ENCODE results near the gene MOV10L1.
"Not testable (repeated sequence)": the region's sequence is repeated elsewhere in the genome, so short reads cannot be mapped to it uniquely, and the experiment has no call there.

MOV10L1 gene

DNA sequence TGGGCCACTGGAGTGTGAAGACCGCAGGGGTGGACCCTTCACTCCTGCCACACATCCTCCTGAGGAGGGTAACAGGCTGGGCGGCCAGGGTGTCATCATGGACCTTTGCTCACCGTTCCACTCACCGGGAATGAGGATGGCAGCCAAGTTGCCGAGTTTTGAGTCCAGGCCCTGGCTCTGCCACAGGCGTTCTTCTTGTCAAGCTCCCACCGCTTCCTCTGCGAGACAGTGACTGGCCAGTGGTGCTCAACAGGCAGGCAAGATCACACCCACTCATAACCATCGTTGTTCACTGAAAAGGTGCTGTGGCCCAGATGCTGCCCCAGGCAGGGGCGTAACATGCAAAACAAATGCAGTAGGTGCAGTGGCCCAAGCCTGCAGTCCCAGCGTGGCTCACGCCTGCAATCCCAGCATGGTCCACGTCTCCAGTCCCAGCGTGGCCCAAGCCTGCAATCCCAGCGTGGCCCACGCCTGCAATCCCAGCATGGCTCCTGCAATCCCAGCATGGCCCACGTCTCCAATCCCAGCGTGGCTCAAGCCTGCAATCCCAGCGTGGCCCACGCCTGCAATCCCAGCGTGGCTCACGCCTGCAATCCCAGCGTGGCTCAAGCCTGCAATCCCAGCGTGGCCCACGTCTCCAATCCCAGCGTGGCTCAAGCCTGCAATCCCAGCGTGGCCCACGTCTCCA lies 75.8 kb downstream of the MOV10L1 start:
- DNase-seq, result no peak

DNA sequence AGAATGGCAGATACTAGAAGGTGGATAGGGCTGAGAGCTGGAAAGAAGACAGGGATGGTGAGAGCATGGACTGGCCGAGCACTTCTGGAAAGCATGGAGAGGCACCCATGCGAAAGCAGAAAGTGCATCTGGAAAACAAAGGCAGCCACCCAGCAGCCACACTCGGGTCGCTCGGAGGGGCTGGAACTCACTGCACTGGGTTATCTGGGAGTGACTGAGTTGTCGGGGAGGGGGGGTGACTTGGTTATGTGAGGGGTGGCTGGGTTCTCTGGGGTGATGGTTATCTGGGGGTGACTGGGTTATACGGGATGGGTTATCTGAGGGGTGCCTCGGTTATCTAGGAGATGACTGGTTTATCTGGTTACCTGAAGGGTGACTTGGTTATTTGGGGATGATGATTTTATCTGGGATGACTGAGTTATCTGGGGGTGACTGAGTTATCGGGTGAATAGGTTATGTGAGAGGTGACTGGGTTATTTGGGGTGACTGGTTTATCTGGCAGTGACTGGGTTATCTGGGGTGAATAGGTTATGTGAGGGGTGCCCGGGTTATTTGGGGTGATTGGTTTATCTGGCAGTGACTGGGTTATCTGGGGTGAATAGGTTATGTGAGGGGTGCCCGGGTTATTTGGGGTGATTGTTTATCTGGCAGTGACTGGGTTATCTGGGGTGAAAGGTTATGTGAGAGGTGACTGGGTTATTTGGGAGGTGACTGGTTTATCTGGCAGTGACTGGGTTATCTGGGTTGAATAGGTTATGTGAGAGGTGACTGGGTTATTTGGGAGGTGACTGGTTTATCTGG lies 78.1 kb downstream of the MOV10L1 start:
- no peak for DNase-seq

DNA sequence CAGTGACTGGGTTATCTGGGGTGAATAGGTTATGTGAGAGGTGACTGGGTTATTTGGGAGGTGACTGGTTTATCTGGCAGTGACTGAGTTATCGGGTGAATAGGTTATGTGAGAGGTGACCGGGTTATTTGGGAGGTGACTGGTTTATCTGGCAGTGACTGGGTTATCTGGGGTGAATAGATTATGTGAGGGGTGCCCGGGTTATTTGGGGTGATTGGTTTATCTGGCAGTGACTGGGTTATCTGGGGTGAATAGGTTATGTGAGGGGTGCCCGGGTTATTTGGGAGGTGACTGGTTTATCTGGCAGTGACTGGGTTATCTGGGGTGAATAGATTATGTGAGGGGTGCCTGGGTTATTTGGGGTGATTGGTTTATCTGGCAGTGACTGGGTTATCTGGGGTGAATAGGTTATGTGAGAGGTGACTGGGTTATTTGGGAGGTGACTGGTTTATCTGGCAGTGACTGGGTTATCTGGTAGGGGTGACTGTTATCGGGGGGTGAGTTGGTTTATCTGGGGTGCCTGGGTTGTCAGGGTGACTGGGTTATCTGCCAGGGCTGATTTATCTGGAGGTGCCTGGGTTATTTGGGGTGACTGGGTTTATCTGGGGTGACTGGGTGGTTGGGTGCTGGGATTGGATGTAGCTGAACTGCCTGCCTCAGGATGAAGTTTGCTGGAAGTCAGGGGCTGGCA lies 78.8 kb downstream of the MOV10L1 start:
- DNase-seq, result not testable (repeated sequence)

DNA sequence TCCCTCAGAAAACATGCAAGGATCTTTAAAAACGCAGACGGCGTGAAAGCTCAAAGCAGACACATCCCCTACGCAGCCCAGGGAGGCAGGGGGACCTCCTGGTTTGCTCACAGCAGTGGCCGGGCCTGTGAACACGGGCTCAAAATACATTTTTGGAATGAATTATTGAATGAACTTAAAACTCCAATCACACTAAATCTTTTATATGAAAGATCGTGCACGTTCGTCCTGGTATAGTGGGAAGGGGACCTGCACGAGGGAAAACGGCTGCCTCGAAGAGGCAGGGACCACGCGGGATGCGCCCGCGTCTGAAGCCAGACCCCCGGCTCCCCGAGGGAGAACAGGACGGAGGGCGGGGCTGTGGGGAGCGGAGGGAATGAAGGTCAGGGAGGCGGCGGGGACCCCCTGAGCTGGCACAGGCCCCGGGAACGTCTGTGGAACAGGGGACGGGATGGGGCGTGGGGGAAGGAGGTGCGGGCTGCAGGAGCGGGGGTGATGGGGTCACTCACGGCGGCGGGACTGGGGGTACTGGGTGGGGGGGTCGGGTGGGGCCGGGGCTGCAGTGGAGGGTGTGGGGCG lies 79.5 kb downstream of the MOV10L1 start:
- DNase-seq, result no peak

DNA sequence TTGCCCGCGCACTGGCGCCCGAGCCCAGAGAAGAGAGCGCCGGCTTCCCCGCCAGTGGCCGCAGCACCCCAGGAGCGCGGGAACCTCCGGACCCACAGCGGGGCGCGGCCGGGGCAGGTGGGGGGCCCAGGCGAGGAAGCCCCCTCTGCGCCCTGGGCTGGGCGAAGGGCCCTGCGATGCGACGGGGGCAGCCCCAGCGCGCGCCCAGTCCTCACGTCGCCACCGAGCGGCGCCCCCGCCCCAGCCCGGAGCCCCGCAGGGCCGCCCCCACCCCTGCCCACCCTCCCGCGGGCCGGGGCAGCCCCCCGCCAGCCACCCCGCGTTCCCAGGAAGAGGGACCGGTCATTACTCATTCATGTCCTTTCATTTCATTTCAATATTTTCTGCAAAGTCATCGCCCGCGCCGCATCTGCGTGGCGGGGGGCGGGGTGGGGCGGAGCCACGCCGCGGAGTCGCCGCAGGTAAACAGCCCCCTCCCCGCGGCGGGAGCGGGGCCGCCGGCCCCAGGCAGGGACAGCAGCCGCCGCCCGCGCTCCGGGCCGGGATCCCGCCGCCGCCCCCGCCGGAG lies 80.1 kb downstream of the MOV10L1 start:
- DNase-seq, result no peak

GRCh38 chr22:50170453-50171318 lies 80.9 kb downstream of the MOV10L1 start, which contains the start of gene PANX2:
TSS of gene PANX2 (plus strand) at chr22:50170731. CDS start at chr22:50170731, 0 bp downstream.
- DNase-seq, result peak; percentile 23

DNA sequence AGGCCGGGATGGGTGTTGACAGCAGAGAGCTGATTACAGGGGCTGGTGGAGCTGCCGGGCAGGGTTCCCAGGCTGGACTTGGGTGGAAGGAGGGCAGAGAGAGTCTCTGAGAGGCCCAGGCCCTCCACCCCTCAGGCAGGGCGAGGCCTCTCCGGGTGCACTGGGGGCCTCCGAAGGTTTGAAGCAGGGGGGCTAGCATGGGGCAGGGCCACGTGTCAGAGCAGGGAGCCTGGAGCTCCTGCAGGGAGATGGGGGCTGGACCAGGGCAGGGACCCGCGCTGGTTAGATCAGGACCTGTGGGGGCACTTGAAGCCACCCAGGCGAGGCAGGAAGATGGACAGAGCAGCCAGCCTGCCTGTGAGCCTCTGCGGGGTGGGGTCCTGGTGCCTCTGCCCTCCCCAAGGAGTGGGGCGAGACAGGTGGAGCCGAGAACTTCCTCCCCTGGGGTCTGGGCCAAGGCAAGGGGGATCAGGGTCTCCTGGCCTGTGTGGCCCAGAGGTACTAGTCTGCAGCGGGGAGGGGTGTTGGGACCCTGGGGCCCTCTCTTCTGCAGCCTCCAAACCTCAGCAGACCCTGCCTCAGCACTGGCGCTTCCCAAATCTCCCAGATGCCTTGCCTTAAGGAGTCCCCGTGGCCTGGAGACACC lies 81.6 kb downstream of the MOV10L1 start:
- DNase-seq, result no peak

GRCh38 chr22:50171965-50172421 lies 82.2 kb downstream of the MOV10L1 start:
- no peak for DNase-seq

- DNase-seq, result no peak
Observed at GRCh38 chr22:50173311-50173982, 83.6 kb downstream of the MOV10L1 start.

DNA sequence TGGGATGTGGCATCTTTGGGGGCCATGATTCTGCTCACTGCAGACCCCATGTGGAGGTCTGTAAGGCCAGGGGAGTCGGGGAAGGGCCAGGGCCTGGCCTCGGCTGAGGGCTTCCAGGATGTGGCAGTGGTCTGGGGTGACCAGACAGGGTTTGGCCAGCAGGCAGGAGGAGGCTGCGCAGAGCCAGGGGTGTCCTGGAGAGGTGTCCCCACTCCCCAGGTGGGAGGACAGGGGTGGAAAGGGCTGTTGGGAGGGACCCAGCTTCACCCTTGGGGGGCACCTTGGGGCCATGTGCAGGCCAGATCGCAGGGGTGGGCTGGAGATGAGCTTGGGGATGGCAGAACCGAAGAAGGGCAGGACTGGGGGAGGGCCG lies 84.2 kb downstream of the MOV10L1 start:
- DNase-seq, result no peak

- no peak for DNase-seq
Observed at GRCh38 chr22:50174382-50175190, 84.8 kb downstream of the MOV10L1 start.

DNA sequence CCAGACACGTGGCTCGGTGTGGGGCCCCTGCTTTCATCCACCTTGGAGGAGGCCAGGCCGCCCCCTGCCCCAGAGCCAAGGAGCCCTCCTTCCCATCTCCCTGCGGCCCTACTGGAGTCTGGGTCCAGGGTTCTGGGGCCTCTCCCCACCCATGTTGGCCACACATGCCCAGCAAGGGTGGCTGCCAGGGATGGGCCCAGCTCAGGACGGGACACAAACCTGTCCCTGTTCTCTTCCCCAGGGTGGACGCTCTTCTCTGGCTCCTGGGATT lies 85.3 kb downstream of the MOV10L1 start:
- no peak for DNase-seq

- DNase-seq, result no peak
Observed at GRCh38 chr22:50175921-50176849, 86.4 kb downstream of the MOV10L1 start.

DNA sequence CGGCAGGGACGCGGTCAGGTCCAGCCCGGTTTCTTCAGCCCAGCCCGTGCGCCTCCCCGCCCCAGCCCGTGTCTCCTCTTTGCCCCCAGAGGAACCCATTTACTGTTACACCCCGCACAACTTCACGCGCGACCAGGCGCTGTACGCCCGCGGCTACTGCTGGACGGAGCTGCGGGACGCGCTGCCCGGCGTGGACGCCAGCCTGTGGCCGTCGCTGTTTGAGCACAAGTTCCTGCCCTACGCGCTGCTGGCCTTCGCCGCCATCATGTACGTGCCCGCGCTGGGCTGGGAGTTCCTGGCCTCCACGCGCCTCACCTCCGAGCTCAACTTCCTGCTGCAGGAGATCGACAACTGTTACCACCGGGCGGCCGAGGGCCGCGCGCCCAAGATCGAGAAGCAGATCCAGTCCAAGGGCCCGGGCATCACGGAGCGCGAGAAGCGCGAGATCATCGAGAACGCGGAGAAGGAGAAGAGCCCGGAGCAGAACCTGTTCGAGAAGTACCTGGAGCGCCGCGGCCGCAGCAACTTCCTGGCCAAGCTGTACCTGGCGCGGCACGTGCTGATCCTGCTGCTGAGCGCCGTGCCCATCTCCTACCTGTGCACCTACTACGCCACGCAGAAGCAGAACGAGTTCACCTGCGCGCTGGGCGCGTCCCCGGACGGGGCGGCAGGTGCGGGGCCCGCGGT lies 87.2 kb downstream of the MOV10L1 start:
- DNase-seq, result no peak

DNA sequence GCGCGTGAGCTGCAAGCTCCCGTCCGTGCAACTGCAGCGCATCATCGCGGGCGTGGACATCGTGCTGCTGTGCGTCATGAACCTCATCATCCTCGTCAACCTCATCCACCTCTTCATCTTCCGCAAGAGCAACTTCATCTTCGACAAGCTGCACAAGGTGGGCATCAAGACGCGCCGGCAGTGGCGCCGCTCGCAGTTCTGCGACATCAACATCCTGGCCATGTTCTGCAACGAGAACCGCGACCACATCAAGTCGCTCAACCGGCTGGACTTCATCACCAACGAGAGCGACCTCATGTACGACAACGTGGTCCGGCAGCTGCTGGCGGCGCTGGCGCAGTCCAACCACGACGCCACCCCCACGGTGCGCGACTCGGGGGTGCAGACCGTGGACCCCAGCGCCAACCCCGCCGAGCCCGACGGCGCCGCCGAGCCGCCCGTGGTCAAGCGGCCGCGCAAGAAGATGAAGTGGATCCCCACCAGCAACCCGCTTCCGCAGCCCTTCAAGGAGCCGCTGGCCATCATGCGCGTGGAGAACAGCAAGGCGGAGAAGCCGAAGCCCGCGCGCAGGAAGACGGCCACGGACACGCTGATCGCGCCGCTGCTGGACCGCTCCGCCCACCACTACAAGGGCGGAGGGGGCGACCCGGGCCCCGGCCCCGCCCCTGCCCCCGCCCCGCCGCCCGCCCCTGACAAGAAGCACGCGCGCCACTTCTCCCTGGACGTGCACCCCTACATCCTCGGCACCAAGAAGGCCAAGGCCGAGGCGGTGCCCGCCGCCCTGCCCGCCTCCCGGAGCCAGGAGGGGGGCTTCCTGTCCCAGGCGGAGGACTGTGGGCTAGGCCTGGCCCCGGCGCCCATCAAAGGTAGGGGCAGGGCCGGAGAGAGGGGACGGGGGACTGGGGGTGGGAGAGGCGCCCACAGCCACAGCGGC lies 88.0 kb downstream of the MOV10L1 start:
- DNase-seq, result no peak

- DNase-seq, result no peak
Observed at GRCh38 chr22:50178471-50178864, 88.7 kb downstream of the MOV10L1 start.

Measured in NCI-H1436 (cell line).